ENCODE results near the gene STK32B.

DNA sequence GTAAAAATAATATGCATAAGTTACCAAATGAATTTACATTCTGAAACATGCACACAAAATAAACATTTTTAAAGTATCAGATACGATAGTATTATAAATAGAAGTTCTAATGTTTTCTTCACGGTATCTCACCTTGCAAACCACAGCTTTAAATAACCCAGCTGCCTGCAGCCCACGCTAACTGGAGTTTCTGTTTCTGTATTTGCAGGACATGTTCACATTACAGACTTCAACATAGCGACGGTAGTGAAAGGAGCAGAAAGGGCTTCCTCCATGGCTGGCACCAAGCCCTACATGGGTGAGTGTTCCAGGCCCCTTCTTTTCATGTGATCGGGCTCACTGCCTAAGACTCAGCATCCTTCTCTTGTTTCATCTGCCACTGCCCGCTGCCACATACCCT is 365.4 kb downstream of the STK32B start:
- TF ChIP-seq, protein P1, sequence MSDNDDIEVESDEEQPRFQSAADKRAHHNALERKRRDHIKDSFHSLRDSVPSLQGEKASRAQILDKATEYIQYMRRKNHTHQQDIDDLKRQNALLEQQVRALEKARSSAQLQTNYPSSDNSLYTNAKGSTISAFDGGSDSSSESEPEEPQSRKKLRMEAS (IDR thresholded peaks at IDR 0.05), result no peak
- TF ChIP-seq CEBPB (IDR thresholded peaks at IDR 0.05) (no peak), CREB1 (IDR thresholded peaks at IDR 0.05; ENCODE audit: low read depth) (no peak), TAF1 (IDR thresholded peaks at IDR 0.05; ENCODE audit: low read depth) (no peak), TCF12 (IDR thresholded peaks at IDR 0.05; ENCODE audit: low read depth) (no peak), RAD21 (IDR thresholded peaks at IDR 0.05; ENCODE audit: low read depth) (no peak), EP300 (IDR thresholded peaks at IDR 0.05; ENCODE audit: borderline replicate concordance) (no peak)
- TF ChIP-seq, protein P2, sequence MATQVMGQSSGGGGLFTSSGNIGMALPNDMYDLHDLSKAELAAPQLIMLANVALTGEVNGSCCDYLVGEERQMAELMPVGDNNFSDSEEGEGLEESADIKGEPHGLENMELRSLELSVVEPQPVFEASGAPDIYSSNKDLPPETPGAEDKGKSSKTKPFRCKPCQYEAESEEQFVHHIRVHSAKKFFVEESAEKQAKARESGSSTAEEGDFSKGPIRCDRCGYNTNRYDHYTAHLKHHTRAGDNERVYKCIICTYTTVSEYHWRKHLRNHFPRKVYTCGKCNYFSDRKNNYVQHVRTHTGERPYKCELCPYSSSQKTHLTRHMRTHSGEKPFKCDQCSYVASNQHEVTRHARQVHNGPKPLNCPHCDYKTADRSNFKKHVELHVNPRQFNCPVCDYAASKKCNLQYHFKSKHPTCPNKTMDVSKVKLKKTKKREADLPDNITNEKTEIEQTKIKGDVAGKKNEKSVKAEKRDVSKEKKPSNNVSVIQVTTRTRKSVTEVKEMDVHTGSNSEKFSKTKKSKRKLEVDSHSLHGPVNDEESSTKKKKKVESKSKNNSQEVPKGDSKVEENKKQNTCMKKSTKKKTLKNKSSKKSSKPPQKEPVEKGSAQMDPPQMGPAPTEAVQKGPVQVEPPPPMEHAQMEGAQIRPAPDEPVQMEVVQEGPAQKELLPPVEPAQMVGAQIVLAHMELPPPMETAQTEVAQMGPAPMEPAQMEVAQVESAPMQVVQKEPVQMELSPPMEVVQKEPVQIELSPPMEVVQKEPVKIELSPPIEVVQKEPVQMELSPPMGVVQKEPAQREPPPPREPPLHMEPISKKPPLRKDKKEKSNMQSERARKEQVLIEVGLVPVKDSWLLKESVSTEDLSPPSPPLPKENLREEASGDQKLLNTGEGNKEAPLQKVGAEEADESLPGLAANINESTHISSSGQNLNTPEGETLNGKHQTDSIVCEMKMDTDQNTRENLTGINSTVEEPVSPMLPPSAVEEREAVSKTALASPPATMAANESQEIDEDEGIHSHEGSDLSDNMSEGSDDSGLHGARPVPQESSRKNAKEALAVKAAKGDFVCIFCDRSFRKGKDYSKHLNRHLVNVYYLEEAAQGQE (IDR thresholded peaks at IDR 0.05; ENCODE audit: low read depth), result no peak

All from Ishikawa (cell line).